ENCODE data around the gene NAT8L.

The NAT8L gene

GRCh38 chr4:2096073-2096609, 37.0 kb downstream of the NAT8L start:
- DNase-seq, result no peak

- DNase-seq, result no peak
These were observed 42.4 kb downstream of the NAT8L start for GRCh38 chr4:2101346-2102044.

- DNase-seq, result no peak
These were observed 43.1 kb downstream of the NAT8L start for GRCh38 chr4:2102045-2102883.

GRCh38 chr4:2103127-2103842, 44.2 kb downstream of the NAT8L start:
- DNase-seq, result no peak

GRCh38 chr4:2103843-2104547, 44.9 kb downstream of the NAT8L start:
- no peak for DNase-seq

GRCh38 chr4:2104556-2105345, 45.6 kb downstream of the NAT8L start:
- DNase-seq, result no peak

- no peak for DNase-seq
These were observed 46.4 kb downstream of the NAT8L start for GRCh38 chr4:2105559-2105958.

GRCh38 chr4:2116687-2117400, 57.7 kb downstream of the NAT8L start:
- no peak for DNase-seq
